Peyer's patch (tissue), 4 donors: Measurements from ENCODE around the gene VSTM2L.

Source experiments
- POLR2A ChIP-seq, 2 donors: fragments of 450-650 bp; IDR thresholded peaks; one replicate each; pipeline ENCODE4 v1.5.1; 2017; ENCODE audit warnings: antibody characterized with exemption in 2 of 2, mild to moderate bottlenecking in 2 of 2, moderate library complexity in 2 of 2
- TF ChIP-seq, protein P1 (sequence below), 6 experiments: fragments of 450-650 bp in 4 of 6; fragments of 200-600 bp in 2 of 6; sonication (generic) in 1 of 6; IDR thresholded peaks; one replicate each; pipeline ENCODE4 v1.5.1; 2017 to 2019; ENCODE audit warnings: antibody characterized with exemption in 6 of 6, mild to moderate bottlenecking in 3 of 6, moderate library complexity in 1 of 6

DNA sequence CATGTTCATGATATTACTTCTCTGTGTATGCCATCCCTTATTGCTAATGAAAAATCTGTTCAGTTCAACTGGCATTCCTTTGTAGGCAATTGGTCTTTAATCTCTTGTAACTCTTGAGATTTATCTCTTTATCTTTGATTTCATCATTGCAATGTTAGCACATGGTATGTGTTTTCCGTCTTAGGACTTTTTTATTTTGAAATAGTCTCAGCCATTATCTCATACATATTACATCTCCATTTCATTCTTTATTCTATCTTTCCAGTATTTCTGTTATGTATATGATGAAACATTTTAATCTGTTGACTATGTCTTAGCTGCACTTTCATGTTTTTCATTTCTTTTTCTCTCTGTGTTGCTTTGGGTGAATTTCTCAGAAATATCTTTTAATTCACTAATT, 58.1 kb downstream of the VSTM2L start:
- no peak for TF ChIP-seq POLR2A (IDR thresholded peaks at IDR 0.05)
- TF ChIP-seq, protein P1, sequence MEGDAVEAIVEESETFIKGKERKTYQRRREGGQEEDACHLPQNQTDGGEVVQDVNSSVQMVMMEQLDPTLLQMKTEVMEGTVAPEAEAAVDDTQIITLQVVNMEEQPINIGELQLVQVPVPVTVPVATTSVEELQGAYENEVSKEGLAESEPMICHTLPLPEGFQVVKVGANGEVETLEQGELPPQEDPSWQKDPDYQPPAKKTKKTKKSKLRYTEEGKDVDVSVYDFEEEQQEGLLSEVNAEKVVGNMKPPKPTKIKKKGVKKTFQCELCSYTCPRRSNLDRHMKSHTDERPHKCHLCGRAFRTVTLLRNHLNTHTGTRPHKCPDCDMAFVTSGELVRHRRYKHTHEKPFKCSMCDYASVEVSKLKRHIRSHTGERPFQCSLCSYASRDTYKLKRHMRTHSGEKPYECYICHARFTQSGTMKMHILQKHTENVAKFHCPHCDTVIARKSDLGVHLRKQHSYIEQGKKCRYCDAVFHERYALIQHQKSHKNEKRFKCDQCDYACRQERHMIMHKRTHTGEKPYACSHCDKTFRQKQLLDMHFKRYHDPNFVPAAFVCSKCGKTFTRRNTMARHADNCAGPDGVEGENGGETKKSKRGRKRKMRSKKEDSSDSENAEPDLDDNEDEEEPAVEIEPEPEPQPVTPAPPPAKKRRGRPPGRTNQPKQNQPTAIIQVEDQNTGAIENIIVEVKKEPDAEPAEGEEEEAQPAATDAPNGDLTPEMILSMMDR (IDR thresholded peaks at IDR 0.05), result no peak
